GM12878 (cell line): ENCODE results near the gene PNMA1. TPM values are rescaled to one million over a fixed set of nuclear protein-coding genes. Genes with fewer than 3 reads are reported as not detected.
A peak's percentile ranks its signal among the peaks of the same experiment; 100 is the strongest.

Experiments used
- BACH1 ChIP-seq: fragments of 450-650 bp; IDR thresholded peaks from 2 replicates; pipeline ENCODE4 v1.6.1; 2017; ENCODE audit warnings: mild to moderate bottlenecking, borderline replicate concordance
- BCL3 ChIP-seq: IDR thresholded peaks from 2 replicates; pipeline ENCODE4 v1.6.1; 2011; ENCODE audit warnings: borderline replicate concordance, low read depth, mild to moderate bottlenecking, moderate library complexity, low read length; ENCODE audit not compliant: insufficient read depth, poor library complexity, severe bottlenecking
- EED ChIP-seq: sonication (generic); IDR thresholded peaks from 2 replicates; pipeline ENCODE4 v1.6.1; 2016; ENCODE audit warnings: antibody characterized with exemption, low read depth
- SP1 ChIP-seq: IDR thresholded peaks from one replicate; pipeline ENCODE4 v1.6.1; 2011; ENCODE audit warnings: low read depth, low read length
- SRF ChIP-seq, 2 experiments: IDR thresholded peaks; 2 replicates each; pipeline ENCODE4 v1.6.1; 2011; ENCODE audit warnings: low read depth in 2 of 2, low read length in 2 of 2, mild to moderate bottlenecking in 1 of 2, moderate library complexity in 1 of 2
- TARDBP ChIP-seq: IDR thresholded peaks from 2 replicates; pipeline ENCODE4 v1.6.1; 2016; ENCODE audit warnings: borderline replicate concordance
- USF2 ChIP-seq: IDR thresholded peaks from 2 replicates; pipeline ENCODE4 v1.6.1; 2011; ENCODE audit warnings: low read depth, low read length, improper control_type of control experiment, borderline replicate concordance
- ZBTB11 ChIP-seq: fragments of 450-650 bp; formaldehyde crosslinking; IDR thresholded peaks from 2 replicates; pipeline ENCODE4 v1.5.0; 2022; ENCODE audit warnings: mild to moderate bottlenecking, missing genetic modification characterization
- ZNF622 ChIP-seq: fragments of 450-650 bp; IDR thresholded peaks from 2 replicates; pipeline ENCODE4 v1.6.1; 2017; ENCODE audit warnings: mild to moderate bottlenecking, inconsistent platforms
- ZZZ3 ChIP-seq: IDR thresholded peaks from 2 replicates; pipeline ENCODE4 v1.6.1; 2011; ENCODE audit warnings: low read depth; ENCODE audit not compliant: control insufficient read depth, insufficient read length
- polyA plus RNA-seq, 11 experiments: library from polyadenylated mRNA; depleted of rRNA in 4 of 11; unstranded in 6 of 11; stranded (reverse) in 5 of 11; fragments of >200 nt; fragmentation: Nextera tagmentation in 4 of 11; fragmentation: Illumina TruSeq in 1 of 11; extraction: Ambion mirVana in 4 of 11; extraction: Trizol in 1 of 11; gene quantifications; 1 replicate in 1 of 11; 2 replicates in 10 of 11; pipeline versions ENCODE4 v1.2.1 to v1.2.3, GENCODE V29; 2011 to 2016; ENCODE audit warnings: inconsistent platforms in 2 of 11, missing spikeins in 2 of 11, low read depth in 1 of 11
- total RNA-seq, 4 experiments: library from RNA; depleted of rRNA in 3 of 4; stranded (reverse); fragments of >200 nt in 3 of 4; fragmentation: Illumina TruSeq in 1 of 4; extraction: Trizol in 1 of 4; gene quantifications; 2 replicates each; pipeline versions ENCODE4 v1.2.1 to v1.2.3, GENCODE V29; 2013 to 2021

Gene PNMA1
- total and polyA plus RNA-seq, 10 of the 15 experiments (the other 5 are each of a cell fraction or from before 2014, with no cell fraction given): 1.8 to 39.3 (median 11.1) TPM

- TF ChIP-seq ZBTB11 (CRISPR knock-in tag): no peak
- peak; percentile 57; the same call in 1 of the 2 replicates for TF ChIP-seq BACH1
- peak; percentile 82 for TF ChIP-seq BCL3
- TF ChIP-seq SP1: peak; percentile 33
- no peak; the same call in 1 of the 2 replicates for TF ChIP-seq USF2
- peak in 1 of 2 experiments; percentile 28; a peak in 1 of 4 replicates for TF ChIP-seq SRF (IDR thresholded peaks at IDR 0.05; ENCODE audit: low read depth in 2 of 2, low read length in 2 of 2)
- no peak for TF ChIP-seq TARDBP
- TF ChIP-seq ZNF622: no peak
- no peak for TF ChIP-seq ZZZ3
- peak; percentile 95 for TF ChIP-seq EED
Measured at GRCh38 chr14:73753887-73754795, 40.0 kb upstream of the PNMA1 start (continued).
